Loucy (cell line): Measurements from ENCODE around the gene TRIM26.

Experiments
- CTCF ChIP-seq: fragments of 200-600 bp; sonication (generic); conservative IDR thresholded peaks from 2 replicates; pipeline ENCODE4 v1.5.1; 2014; ENCODE audit warnings: mild to moderate bottlenecking, antibody characterized with exemption, low read length
- EZH2phosphoT487 ChIP-seq: fragments of 200-600 bp; IDR thresholded peaks from 2 replicates; pipeline ENCODE4 v1.6.1; 2018; ENCODE audit warnings: antibody characterized with exemption, mild to moderate bottlenecking, moderate library complexity, borderline replicate concordance

DNA sequence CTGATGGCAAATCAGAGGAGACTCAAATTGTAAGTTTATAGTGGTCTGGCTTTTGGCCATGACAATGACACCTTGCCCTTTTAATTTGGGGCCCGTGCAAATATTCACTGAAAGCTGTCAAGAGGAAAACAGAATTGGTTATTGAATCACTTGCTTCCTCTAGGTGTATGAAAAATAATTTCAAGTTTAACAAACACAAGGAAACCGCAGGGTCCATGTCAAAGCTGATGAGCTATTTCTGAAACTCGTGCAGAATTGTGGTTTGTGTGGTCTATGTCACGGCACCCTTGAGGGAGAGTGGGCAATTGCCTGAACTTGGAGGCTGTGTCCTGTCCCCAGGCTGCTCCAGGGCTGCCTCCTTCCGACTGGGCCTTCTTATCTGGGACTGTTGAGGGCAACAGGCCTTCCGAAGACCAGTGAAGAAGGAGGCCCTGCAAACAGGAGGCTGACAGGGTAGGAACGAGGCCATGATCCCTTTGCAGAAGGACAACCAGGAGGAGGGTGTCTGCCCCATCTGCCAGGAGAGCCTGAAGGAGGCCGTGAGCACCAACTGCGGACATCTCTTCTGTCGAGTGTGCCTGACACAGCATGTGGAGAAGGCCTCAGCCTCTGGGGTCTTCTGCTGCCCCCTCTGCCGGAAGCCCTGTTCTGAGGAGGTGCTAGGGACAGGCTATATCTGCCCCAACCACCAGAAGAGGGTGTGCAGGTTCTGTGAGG is 76.5 kb downstream of the TRIM26 start:
- TF ChIP-seq CTCF (no peak), EZH2phosphoT487 (no peak)
